Nephron (organoid): ENCODE data around the gene WNT2B.
"Not testable (repeated sequence)": the region's sequence is repeated elsewhere in the genome, so short reads cannot be mapped to it uniquely, and the experiment has no call there.

Experiments
- H3K27ac Mint-ChIP-seq, 3 experiments: 2 replicates each; pipeline ENCODE4 v1.8.0; 2020; ENCODE audit warnings: mixed read lengths in 3 of 3, mild to moderate bottlenecking in 2 of 3, moderate library complexity in 1 of 3
- H3K27me3 Mint-ChIP-seq: 2 replicates; pipeline ENCODE4 v1.8.0; 2021; ENCODE audit warnings: low read depth, mild to moderate bottlenecking, moderate library complexity, mixed read lengths
- H3K36me3 Mint-ChIP-seq: 2 replicates; pipeline ENCODE4 v1.8.0; 2020; ENCODE audit warnings: low read depth, mixed read lengths
- H3K4me1 Mint-ChIP-seq: 2 replicates; pipeline ENCODE4 v1.8.0; 2020; ENCODE audit warnings: mixed read lengths
- H3K4me3 Mint-ChIP-seq, 3 experiments: 2 replicates each; pipeline ENCODE4 v1.8.0; 2020; ENCODE audit warnings: mild to moderate bottlenecking in 3 of 3, mixed read lengths in 3 of 3, moderate library complexity in 2 of 3
- H3K9me3 Mint-ChIP-seq: 2 replicates; pipeline ENCODE4 v1.8.0; 2020; ENCODE audit warnings: mixed read lengths
- TF ChIP-seq, protein P1 (sequence below), 3 experiments: fragments of 200-600 bp; sonication (generic); IDR thresholded peaks; one replicate each; pipeline ENCODE4 v1.5.0; 2021; ENCODE audit warnings: antibody characterized with exemption in 3 of 3; ENCODE audit not compliant: unreplicated experiment in 3 of 3

The WNT2B gene

DNA sequence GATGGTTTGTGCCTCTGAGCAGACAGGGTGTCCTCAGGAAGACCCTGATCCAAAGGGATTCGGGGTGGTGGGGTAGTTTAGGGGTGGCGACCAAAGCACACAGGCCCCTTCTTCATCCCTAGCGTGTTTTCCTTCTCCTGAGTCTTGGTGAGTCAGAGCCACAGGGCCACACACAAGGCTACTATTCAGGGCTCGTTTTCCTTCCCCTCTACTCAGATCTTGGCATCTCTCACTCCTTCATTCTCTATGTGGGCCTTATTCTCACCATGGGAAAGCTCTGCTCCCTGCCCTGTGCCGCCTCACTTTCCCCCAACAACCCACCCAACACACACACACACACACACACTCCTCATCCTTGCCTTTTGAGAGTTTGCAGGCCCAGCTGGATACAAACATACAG lies 43.6 kb upstream of the WNT2B start:
- peaks cover 18% of the 10 kb centered on the region for H3K4me1 Mint-ChIP-seq
- H3K4me3 Mint-ChIP-seq, result no peak overlapping the region
- peaks cover 3% of the 10 kb centered on the region for H3K36me3 Mint-ChIP-seq
- no peaks in the 10 kb centered on the region for H3K27me3 Mint-ChIP-seq
- peak overlapping the region in 2 of 3 experiments; percentile 35 to 89 for H3K27ac Mint-ChIP-seq
- TF ChIP-seq, protein P1, sequence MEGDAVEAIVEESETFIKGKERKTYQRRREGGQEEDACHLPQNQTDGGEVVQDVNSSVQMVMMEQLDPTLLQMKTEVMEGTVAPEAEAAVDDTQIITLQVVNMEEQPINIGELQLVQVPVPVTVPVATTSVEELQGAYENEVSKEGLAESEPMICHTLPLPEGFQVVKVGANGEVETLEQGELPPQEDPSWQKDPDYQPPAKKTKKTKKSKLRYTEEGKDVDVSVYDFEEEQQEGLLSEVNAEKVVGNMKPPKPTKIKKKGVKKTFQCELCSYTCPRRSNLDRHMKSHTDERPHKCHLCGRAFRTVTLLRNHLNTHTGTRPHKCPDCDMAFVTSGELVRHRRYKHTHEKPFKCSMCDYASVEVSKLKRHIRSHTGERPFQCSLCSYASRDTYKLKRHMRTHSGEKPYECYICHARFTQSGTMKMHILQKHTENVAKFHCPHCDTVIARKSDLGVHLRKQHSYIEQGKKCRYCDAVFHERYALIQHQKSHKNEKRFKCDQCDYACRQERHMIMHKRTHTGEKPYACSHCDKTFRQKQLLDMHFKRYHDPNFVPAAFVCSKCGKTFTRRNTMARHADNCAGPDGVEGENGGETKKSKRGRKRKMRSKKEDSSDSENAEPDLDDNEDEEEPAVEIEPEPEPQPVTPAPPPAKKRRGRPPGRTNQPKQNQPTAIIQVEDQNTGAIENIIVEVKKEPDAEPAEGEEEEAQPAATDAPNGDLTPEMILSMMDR (IDR thresholded peaks at IDR 0.05; ENCODE audit: unreplicated experiment in 3 of 3), result no peak
- H3K9me3 Mint-ChIP-seq, result no peaks in the 10 kb centered on the region

DNA sequence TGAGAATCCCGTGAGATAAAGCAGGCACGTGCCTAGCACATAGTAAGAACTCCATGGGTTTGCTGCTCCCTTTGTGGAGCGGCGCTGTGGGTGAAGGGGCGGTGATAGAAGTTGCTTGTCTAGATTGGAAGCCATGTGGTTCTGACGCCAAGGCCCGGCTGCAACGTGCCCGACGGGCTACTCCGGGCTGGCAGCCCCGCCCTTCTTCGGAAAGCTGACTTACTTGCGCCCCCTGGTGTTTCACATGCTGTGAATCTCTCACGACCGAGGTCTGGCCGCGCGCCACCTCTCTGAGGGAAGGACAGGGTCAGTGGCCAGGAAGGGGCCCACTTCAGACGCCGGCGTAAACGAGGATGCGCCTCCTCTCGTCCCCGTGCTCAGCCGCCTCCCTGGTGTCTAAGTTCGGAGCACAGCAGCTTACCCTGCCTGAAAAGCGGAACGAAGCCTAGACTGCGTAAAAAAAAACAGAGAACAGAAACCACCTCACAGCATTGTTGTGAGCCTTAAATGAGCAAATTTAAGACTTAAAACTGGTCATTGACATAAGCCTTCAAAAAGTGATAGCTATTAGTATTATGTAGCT lies 42.6 kb upstream of the WNT2B start:
- H3K4me3 Mint-ChIP-seq, result peak overlapping the region; percentile 81 to 85 (median 83)
- peak overlapping the region; percentile 35 to 89 (median 52) for H3K27ac Mint-ChIP-seq
- TF ChIP-seq, protein P1 (IDR thresholded peaks at IDR 0.05; ENCODE audit: unreplicated experiment in 3 of 3), result peak; percentile 84 to 91 (median 85)
- H3K9me3 Mint-ChIP-seq, result no peaks in the 10 kb centered on the region
- peaks cover 17% of the 10 kb centered on the region for H3K4me1 Mint-ChIP-seq
- H3K36me3 Mint-ChIP-seq, result peaks cover 3% of the 10 kb centered on the region
- H3K27me3 Mint-ChIP-seq, result peaks cover 3% of the 10 kb centered on the region

DNA sequence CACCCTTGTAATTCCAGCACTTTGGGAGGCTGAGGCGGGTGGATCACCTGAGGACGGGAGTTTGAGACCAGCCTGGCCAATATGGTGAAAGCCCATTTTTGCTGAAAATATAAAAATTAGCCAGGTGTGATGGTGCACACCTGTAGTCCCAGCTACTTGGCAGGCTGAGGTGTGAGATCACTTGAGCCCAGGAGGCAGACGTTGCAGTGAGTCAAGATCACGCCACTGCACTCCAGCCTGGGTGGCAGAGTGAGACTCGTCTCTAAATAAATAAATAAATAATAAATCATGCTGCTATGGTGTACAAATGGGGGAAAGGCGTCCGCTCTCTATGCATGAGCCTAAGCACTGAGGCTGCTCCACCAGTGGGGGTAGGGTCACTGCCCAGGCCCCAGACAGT lies 38.4 kb upstream of the WNT2B start:
- H3K4me1 Mint-ChIP-seq, result peaks cover 15% of the 10 kb centered on the region
- H3K36me3 Mint-ChIP-seq, H3K27me3 Mint-ChIP-seq, H3K9me3 Mint-ChIP-seq, H3K27ac Mint-ChIP-seq, H3K4me3 Mint-ChIP-seq: not testable (repeated sequence)

DNA sequence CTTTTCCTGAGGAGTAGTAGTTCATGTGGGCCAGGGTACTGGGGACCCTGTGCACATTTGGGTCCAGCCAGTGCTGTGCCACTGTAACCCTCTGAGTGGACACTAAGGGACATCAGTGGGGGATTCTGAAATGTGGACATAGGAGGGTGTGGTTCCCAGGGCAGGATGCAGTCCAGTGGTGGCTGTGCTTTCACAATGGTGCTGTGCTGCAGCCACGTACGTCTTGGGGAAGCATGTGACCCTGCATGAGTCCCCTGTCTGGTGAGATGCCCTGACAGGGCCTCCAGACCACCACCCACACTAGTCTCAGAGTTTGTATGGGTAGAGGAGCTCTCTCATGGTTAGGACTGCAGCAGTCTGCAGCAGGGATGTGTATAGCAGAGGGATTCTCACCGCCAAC lies 37.8 kb upstream of the WNT2B start:
- TF ChIP-seq, protein P1 (IDR thresholded peaks at IDR 0.05; ENCODE audit: unreplicated experiment in 3 of 3), result no peak
- Mint-ChIP-seq H3K27ac (no peak overlapping the region), H3K9me3 (peaks cover 5% of the 10 kb centered on the region), H3K36me3 (no peaks in the 10 kb centered on the region), H3K4me1 (peaks cover 10% of the 10 kb centered on the region), H3K4me3 (no peak overlapping the region), H3K27me3 (peaks cover 3% of the 10 kb centered on the region)

DNA sequence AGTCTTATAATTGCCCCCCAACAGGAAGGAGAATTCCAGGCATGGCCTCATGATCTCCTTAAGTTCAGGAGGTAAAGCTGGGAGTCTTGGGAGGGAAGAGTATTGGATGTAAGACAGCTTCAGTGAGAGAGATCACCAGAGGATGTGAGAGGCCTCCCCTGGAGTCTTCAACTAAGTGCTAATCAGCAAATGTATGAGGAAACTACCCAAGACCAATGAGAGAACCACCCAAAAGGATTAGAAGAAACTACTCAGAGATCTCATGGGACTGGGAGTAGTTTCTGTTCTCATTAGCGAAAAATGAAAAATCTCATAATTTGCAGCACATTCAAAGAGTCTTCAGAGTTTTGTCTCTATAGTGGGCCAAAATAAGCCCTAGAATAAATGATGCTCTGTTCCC lies 36.6 kb upstream of the WNT2B start:
- Mint-ChIP-seq H3K27ac (no peak overlapping the region), H3K4me3 (no peak overlapping the region), H3K27me3 (peaks cover 3% of the 10 kb centered on the region), H3K36me3 (no peaks in the 10 kb centered on the region), H3K9me3 (peaks cover 14% of the 10 kb centered on the region), H3K4me1 (no peaks in the 10 kb centered on the region)
- TF ChIP-seq, protein P1 (IDR thresholded peaks at IDR 0.05; ENCODE audit: unreplicated experiment in 3 of 3), result no peak

DNA sequence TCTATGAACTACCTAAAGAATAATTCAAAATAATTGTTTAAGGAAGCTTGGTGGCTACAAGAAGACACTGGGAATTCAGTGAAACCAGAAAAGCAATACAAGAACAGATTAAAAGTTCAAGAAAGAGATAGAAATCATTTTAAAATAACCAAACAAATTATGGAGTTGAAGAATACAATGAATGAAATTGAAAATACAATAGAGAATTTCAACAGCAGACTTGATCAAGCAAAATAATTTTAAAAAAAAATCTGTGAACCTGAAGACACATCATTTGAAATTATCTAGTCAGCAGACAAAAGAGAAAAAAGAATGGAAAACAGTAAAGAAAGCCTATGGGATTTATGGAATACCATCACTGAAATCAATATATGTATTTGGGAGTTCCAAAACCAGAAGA lies 31.2 kb upstream of the WNT2B start:
- H3K27ac Mint-ChIP-seq, result no peak overlapping the region
- peaks cover 3% of the 10 kb centered on the region for H3K36me3 Mint-ChIP-seq
- peaks cover 39% of the 10 kb centered on the region for H3K9me3 Mint-ChIP-seq
- no peak overlapping the region for H3K4me3 Mint-ChIP-seq
- TF ChIP-seq, protein P1 (IDR thresholded peaks at IDR 0.05; ENCODE audit: unreplicated experiment in 3 of 3), result no peak
- peaks cover 3% of the 10 kb centered on the region for H3K27me3 Mint-ChIP-seq
- no peaks in the 10 kb centered on the region for H3K4me1 Mint-ChIP-seq
